ENCODE measurements around the gene JMJD4.

The JMJD4 gene

GRCh38 chr1:227749225-227749624, 14.1 kb upstream of the JMJD4 start:
- DNase-seq (ENCODE audit: low read depth in 2 of 2): no peak

- DNase-seq (ENCODE audit: low read depth in 2 of 2): no peak
Observed at GRCh38 chr1:227748496-227749182, 13.5 kb upstream of the JMJD4 start.

GRCh38 chr1:227747948-227748495, 12.9 kb upstream of the JMJD4 start:
- no peak for DNase-seq (ENCODE audit: low read depth in 2 of 2)

DNA sequence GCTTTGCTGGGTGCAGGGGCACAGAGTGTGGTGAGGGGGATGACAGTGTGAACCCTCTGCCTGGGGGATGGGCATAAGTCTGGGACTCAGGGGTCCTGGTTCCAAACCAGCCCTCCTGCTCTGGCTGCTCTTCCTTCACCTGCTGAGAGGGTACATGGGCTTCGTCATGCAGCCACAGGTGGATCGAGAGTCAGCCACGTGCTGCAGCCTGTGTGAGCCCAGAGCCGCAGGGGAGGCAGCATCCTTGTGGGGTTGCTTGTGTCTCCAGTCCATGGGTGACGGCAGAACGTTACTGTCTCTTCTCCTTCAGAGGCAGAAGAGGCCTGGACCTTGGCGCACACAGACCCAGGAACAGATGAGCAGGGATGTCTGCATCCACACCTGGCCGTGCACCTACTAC, 12.3 kb upstream of the JMJD4 start:
- no peak for DNase-seq (ENCODE audit: low read depth in 2 of 2)

- no peak for DNase-seq (ENCODE audit: low read depth in 2 of 2)
Observed at GRCh38 chr1:227746676-227747075, 11.6 kb upstream of the JMJD4 start.

DNA sequence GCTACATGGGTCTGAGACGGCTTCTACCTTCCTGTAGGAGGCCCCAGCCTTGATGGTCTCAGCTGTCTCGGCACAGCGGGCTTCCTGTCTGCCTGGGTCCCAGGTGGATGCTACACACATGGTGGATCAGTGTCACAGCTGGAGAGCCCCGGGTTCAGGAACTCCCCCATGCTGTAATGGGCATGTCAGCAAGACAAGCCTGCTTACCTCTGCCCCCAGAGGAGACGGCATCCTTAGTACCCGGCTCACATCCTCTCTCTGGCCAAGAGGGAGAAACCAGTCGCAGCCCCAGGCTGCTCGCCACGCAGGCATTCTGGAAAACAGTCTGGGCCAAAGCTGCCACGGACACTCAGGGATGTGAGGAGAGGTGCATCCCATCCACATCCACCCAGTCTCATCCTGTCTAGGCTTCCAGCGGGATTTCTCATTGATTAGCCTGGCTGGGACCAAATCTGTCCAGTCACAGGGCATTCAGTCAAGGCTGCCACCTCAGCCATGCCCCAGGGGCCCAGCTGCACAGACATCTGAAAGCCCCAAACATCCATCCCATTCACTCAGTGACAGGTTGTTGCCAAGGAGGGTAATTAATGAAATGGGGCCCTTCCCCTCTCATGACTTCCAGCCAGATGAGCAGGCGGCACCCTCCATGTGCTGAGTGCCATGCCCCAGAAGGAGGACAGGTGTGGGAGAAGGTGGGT, 10.6 kb upstream of the JMJD4 start:
- no peak for DNase-seq (ENCODE audit: low read depth in 2 of 2)

GRCh38 chr1:227744668-227745067, 9.6 kb upstream of the JMJD4 start:
- DNase-seq (ENCODE audit: low read depth in 2 of 2): no peak

DNA sequence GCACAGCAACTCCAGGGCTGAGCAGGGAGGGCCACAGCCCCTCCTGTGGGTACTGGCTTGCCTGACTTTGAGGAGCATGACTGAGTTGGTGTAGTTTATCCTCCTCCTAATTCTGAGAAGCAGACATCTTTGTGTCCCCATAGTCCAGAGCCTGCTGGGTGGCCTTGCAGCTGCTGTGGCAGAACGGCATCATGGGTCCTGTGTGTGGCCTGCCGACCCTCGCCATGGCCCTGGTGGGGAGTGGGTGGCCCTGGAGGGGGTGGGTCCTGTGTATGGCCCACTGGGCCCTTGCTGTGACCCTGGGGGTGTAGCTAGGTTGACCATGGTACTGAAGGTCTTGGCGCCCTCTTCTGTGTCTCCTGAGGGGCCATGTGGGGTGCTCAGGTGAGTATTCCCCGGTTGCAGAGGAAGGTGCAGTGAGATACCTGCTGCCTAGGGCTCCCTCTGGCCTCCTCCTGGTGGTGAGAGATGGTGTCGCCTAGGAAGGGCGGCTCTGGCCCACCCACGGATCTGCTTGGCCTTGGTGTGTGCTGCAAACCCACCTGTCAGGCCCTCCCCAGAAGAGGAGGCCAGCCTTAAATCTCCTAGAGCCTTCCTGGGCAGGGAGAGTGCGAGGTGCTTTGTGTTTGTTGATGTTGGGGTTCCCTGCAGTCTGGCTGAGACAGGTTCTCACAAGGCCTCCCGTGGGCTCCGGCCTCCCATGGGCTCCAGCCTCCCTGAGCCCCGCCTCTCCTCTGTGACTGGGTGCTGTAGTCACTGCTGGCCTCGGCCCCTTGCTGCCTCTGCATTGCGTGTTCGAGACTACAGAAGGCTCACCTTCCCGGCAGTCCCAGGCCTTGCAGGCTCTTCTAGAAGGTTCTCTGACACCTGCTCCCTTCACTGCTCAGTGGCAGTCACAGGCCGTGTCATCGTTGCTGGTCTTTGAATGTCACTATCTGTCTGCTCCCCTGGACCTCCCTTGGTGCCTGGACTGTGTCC, 7.9 kb upstream of the JMJD4 start:
- no peak for DNase-seq (ENCODE audit: low read depth in 2 of 2)

- DNase-seq (ENCODE audit: low read depth in 2 of 2): no peak
Observed at GRCh38 chr1:227741166-227741870, 6.2 kb upstream of the JMJD4 start.

DNA sequence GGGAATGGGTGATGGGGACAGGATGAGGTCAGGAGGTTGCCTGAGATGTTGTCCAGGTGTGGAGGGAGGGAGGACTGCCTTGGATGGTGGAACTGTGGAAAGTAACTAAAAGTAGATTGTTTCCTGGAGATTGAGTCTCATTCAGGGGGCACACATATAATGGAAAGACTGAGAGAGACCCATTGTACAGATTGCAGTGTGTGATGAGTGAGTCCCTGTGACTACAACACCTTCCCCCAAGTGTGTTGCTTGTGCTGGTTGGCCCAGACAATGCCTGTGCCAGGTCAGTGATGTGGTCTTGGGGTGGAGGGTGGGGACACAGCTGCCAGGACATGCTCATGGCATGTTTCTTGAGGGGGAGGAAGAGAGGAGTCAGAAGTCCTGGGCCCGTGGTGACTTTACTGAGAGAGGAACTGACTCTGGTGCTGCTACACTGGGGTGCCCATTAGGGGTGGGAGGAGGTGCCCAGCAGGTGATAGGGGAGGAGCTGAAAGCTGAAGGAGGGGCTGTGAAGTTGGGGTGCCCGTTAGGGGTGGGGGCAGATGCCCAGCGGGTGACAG, 5.4 kb upstream of the JMJD4 start:
- no peak for DNase-seq (ENCODE audit: low read depth in 2 of 2)

DNA sequence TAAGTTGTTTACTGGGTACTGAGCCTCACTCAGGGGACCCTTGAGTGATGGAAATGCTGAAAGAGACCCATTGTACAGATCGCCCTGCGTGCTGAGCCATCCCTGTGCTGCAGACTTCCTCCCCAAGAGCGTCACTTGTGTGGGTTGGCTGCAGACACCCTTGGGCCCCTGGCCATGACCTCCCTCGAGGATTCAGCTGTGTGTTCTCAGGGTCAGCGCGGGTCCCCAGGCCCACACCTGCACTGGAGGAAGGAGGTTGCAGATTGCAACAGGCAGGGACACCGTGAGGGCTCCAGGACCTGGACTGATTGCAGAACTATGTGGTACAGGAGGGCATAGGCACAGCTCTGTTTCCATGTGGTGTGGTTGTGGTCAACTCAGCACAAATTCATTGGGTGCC, 4.5 kb upstream of the JMJD4 start:
- no peak for DNase-seq (ENCODE audit: low read depth in 2 of 2)

DNA sequence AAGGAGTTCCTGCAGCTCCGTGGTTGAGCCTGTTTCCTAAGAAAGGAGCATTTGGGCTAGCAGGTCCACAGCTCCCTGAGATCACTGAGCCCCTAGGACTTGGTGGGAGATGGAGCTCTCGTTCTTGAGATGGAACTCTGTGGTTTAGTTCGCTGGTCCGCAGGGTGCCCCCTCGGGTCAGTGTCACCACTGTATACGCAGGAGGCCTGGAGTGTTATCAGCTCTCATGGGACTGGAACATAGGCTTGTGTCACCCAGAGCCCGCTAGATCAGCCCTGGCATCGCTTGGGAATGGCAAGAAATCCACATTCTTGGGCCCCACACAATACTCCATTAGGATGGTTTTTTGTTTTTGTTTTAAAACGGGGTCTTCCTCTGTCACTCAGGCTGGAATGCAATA, 3.7 kb upstream of the JMJD4 start:
- DNase-seq (ENCODE audit: low read depth in 2 of 2): no peak

- no peak for DNase-seq (ENCODE audit: low read depth in 2 of 2)
Observed at GRCh38 chr1:227736814-227737432, 1.8 kb upstream of the JMJD4 start.

GRCh38 chr1:227735539-227736285, 610 bp upstream of the JMJD4 start:
- no peak for DNase-seq (ENCODE audit: low read depth in 2 of 2)

DNA sequence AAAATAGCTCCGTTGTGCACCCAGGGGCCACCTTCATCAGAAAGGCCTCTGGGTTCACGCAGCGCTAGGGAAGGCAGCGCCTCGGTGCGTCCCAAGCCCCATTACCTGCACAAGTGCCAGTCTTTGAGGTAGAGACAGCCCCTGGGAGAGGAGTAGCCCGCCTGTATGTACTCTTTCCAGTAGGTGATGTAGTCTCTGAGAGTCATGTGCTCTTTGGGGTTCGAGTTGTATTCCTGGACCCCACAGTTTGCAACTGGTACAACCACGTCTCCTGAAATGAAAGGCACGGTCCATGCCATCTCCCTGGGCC, 601 bp downstream of the JMJD4 start:
- no peak for DNase-seq (ENCODE audit: low read depth in 2 of 2)

GRCh38 chr1:227733751-227734545, 1.2 kb downstream of the JMJD4 start:
- no peak for DNase-seq (ENCODE audit: low read depth in 2 of 2)

GRCh38 chr1:227733309-227733705, 1.8 kb downstream of the JMJD4 start:
- no peak for DNase-seq (ENCODE audit: low read depth in 2 of 2)

DNA sequence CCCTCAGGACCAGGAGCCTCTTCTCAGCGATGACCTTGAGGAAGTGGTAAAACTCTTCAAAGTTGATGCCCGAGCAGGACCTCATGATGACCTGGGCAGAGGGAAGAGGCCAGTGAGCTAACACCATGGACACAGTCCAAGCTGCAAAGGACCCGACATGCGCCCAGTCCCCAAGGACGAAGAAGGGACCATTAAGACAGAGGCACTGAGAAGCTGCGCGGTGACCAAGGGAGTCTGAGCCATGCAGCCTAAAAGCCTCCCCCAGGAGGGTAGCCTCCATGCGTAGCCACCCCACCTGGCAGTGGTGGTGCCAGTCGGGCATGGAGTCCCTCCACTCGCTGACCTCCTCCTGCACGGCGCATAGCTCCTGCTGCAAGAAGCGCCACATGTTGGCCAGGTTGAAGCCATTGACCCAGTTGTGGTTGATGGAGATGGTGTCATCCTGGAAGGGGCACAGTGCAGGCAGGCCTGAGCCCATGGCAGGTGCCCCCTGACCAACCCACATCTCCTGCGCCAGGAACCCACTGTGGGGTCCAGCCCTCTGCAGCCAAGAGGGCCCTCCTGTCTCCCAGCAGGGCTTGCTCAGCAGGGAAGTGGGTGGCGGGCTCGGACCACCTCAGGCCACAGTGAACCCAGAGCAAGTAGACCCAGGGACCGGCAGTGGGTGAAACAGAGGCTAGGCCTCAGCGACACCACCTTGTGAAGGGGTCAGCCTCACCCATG, 2.4 kb downstream of the JMJD4 start:
- no peak for DNase-seq (ENCODE audit: low read depth in 2 of 2)
